ENCODE measurements around the gene MID1.

MID1 gene

GRCh38 chrX:10576777-10577447 is 43.5 kb downstream of the MID1 start:
- TF ChIP-seq, protein P1, sequence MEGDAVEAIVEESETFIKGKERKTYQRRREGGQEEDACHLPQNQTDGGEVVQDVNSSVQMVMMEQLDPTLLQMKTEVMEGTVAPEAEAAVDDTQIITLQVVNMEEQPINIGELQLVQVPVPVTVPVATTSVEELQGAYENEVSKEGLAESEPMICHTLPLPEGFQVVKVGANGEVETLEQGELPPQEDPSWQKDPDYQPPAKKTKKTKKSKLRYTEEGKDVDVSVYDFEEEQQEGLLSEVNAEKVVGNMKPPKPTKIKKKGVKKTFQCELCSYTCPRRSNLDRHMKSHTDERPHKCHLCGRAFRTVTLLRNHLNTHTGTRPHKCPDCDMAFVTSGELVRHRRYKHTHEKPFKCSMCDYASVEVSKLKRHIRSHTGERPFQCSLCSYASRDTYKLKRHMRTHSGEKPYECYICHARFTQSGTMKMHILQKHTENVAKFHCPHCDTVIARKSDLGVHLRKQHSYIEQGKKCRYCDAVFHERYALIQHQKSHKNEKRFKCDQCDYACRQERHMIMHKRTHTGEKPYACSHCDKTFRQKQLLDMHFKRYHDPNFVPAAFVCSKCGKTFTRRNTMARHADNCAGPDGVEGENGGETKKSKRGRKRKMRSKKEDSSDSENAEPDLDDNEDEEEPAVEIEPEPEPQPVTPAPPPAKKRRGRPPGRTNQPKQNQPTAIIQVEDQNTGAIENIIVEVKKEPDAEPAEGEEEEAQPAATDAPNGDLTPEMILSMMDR (IDR thresholded peaks at IDR 0.05; ENCODE audit: poor library complexity, severe bottlenecking), result no peak
- no peak for ATAC-seq (ENCODE audit: low read depth)
- Histone ChIP-seq H3K9me3 (ENCODE audit: severe bottlenecking) (no peaks in the 10 kb centered on the region), H3K27ac (ENCODE audit: poor library complexity, severe bottlenecking) (peak overlapping the region; percentile 92), H3K4me3 (ENCODE audit: severe bottlenecking) (no peak overlapping the region), H3K36me3 (ENCODE audit: low read depth) (no peaks in the 10 kb centered on the region), H3K4me1 (ENCODE audit: insufficient read depth, poor library complexity, severe bottlenecking) (peaks cover 40% of the 10 kb centered on the region), H3K27me3 (ENCODE audit: insufficient read depth, poor library complexity, severe bottlenecking) (no peaks in the 10 kb centered on the region)
- no peak for DNase-seq (ENCODE audit: low spot score)

GRCh38 chrX:10576186-10576585 is 44.2 kb downstream of the MID1 start:
- TF ChIP-seq, protein P1 (IDR thresholded peaks at IDR 0.05; ENCODE audit: poor library complexity, severe bottlenecking), result no peak
- Histone ChIP-seq H3K27me3 (ENCODE audit: insufficient read depth, poor library complexity, severe bottlenecking) (no peaks in the 10 kb centered on the region), H3K9me3 (ENCODE audit: severe bottlenecking) (no peaks in the 10 kb centered on the region), H3K36me3 (ENCODE audit: low read depth) (no peaks in the 10 kb centered on the region), H3K4me3 (ENCODE audit: severe bottlenecking) (no peak overlapping the region), H3K27ac (ENCODE audit: poor library complexity, severe bottlenecking) (peak overlapping the region; percentile 92), H3K4me1 (ENCODE audit: insufficient read depth, poor library complexity, severe bottlenecking) (peaks cover 42% of the 10 kb centered on the region)
- DNase-seq (ENCODE audit: low spot score) (no peak), ATAC-seq (ENCODE audit: low read depth) (no peak)

DNA sequence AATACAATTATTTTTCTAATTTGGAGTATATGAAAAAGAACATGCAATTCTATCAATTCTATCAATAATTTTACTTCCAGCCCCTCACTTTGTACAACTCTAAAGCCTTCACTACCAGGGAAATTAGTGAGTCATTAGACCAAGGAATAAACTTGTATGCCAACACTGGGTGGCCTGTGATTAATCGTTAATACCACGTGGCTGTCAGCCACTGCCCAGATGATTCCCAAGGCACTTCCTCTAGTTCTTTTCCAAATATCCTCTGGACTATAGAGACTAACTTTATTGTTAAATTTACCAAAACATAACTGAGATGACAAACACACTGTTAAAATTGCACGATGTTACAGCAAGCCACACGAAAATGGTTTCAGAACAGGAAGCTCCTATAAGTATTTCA is 45.7 kb downstream of the MID1 start:
- Histone ChIP-seq H3K27me3 (ENCODE audit: insufficient read depth, poor library complexity, severe bottlenecking) (no peaks in the 10 kb centered on the region), H3K9me3 (ENCODE audit: severe bottlenecking) (no peaks in the 10 kb centered on the region), H3K4me3 (ENCODE audit: severe bottlenecking) (no peak overlapping the region), H3K4me1 (ENCODE audit: insufficient read depth, poor library complexity, severe bottlenecking) (peaks cover 52% of the 10 kb centered on the region), H3K27ac (ENCODE audit: poor library complexity, severe bottlenecking) (peak overlapping the region; percentile 25), H3K36me3 (ENCODE audit: low read depth) (no peaks in the 10 kb centered on the region)
- ATAC-seq (ENCODE audit: low read depth) (peak; percentile 67), DNase-seq (ENCODE audit: low spot score) (no peak)
- TF ChIP-seq, protein P1 (IDR thresholded peaks at IDR 0.05; ENCODE audit: poor library complexity, severe bottlenecking), result no peak

- no peak for DNase-seq (ENCODE audit: low spot score)
Measured at GRCh38 chrX:10571260-10571659, 49.1 kb downstream of the MID1 start.

DNA sequence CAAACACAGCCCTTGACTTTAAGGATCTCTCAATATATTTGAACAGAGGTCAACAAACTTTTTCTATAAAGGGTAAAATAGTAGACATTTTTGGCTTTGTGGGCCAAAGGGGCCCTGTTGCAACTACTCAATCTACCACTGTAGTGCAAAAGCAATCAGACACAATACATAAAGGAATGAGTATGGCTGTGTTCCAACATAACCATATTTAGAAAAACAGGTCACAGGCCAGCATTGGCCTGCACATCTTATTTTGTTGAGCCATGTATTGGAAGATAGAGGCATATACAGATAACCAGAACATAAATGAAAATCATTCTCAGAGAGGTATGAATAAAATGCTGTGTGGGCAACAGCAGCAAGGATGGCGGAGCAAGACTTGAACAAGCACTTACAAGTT is 49.8 kb downstream of the MID1 start:
- no peak for ATAC-seq (ENCODE audit: low read depth)
- DNase-seq (ENCODE audit: low spot score), result no peak
- Histone ChIP-seq H3K9me3 (ENCODE audit: severe bottlenecking) (no peaks in the 10 kb centered on the region), H3K27ac (ENCODE audit: poor library complexity, severe bottlenecking) (peak overlapping the region; percentile 41), H3K4me3 (ENCODE audit: severe bottlenecking) (no peak overlapping the region), H3K4me1 (ENCODE audit: insufficient read depth, poor library complexity, severe bottlenecking) (peaks cover 27% of the 10 kb centered on the region), H3K27me3 (ENCODE audit: insufficient read depth, poor library complexity, severe bottlenecking) (no peaks in the 10 kb centered on the region), H3K36me3 (ENCODE audit: low read depth) (no peaks in the 10 kb centered on the region)
- TF ChIP-seq, protein P1 (IDR thresholded peaks at IDR 0.05; ENCODE audit: poor library complexity, severe bottlenecking), result no peak

More at GRCh38 chrX:10571260-10571659, 49.1 kb downstream of the MID1 start:
- peak overlapping the region; percentile 41 for H3K27ac ChIP-seq (ENCODE audit: poor library complexity, severe bottlenecking)
- no peaks in the 10 kb centered on the region for H3K27me3 ChIP-seq (ENCODE audit: insufficient read depth, poor library complexity, severe bottlenecking)
- H3K36me3 ChIP-seq (ENCODE audit: low read depth), result no peaks in the 10 kb centered on the region
- TF ChIP-seq, protein P1 (IDR thresholded peaks at IDR 0.05; ENCODE audit: poor library complexity, severe bottlenecking), result no peak
- H3K9me3 ChIP-seq (ENCODE audit: severe bottlenecking), result no peaks in the 10 kb centered on the region
- peaks cover 27% of the 10 kb centered on the region for H3K4me1 ChIP-seq (ENCODE audit: insufficient read depth, poor library complexity, severe bottlenecking)
- ATAC-seq (ENCODE audit: low read depth), result no peak
- no peak overlapping the region for H3K4me3 ChIP-seq (ENCODE audit: severe bottlenecking)

Measured in RWPE2 (cell line).